ENCODE results near the gene ADGRG7.
A peak's percentile ranks its signal among the peaks of the same experiment; 100 is the strongest.

The ADGRG7 gene

GRCh38 chr3:100697172-100697571, 87.8 kb downstream of the ADGRG7 start:
- no peak for DNase-seq (ENCODE audit: low read depth in 2 of 3, low spot score in 2 of 3)

DNA sequence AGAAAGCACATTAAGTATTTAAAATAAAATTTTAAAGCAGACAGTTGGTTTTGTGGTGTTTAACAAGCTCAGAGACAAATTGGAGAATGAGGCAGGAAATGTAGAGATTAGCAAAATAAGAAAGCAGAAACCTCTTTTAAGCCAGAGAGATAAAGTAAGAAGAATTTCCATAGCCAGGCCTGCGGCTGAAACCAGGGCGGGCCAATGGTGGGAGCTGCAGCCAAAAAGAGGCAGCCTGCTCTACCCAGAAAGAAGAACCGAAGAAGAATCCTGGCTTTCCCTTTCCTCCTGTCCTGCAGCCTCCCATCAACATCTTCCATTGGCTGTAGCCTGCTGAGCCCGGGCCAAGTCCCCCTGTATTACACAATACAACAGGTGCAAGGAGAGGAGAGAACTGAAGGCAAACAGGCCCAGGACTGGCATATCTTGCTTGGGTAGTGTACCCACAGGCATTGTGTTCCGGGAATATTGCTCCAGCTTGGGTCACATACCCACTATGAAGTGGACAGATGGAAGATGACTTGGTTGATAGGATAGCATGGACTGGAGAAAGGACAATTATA, 88.4 kb downstream of the ADGRG7 start:
- no peak for DNase-seq (ENCODE audit: low read depth in 2 of 3, low spot score in 2 of 3)

- DNase-seq (ENCODE audit: low read depth in 2 of 3, low spot score in 2 of 3) = no peak
Measured at GRCh38 chr3:100698736-100699135, 89.3 kb downstream of the ADGRG7 start.

- no peak for DNase-seq (ENCODE audit: low read depth in 2 of 3, low spot score in 2 of 3)
Measured at GRCh38 chr3:100700708-100701107, 91.3 kb downstream of the ADGRG7 start.

DNA sequence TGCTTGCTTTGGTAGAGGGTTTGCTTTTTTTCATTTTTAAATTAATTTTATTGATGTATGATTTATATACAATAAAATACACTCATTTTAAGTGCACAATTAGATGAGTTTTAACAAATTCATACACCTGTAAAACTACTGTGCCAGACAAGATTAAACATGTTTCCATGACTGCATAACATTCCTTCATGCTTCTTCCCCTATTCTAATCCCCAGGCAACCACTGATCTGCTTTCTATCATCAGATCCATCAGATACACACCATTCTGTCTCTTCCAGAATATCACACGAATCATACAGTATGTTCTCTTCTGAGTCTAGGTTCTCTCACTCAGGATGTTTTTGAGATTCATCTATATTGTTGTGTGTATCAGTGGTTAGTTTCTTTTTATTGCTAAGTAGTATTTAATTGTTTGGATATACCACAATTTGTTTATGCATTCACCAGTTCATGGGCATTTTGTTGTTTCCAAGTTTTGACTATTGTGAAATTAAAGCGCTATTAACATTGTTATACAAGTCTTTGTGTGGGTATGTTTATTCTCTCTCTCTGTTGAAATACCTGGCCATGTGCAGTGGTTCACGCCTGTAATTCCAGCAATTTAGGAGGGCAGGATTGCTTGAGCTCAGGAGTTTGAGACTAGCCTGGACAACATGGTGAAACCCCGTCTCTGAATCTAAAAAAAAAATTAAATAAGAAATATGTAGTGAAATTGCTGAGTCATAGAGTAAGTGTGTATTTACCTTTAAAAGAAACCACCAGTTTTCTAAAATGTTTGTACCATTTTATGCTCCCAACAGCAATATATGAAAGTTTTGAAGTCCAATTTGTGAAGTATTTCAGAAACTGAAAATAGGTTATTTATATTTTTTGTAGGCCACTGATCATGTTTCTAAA, 92.9 kb downstream of the ADGRG7 start:
- no peak for DNase-seq (ENCODE audit: low read depth in 2 of 3, low spot score in 2 of 3)

GRCh38 chr3:100702980-100703345, 93.6 kb downstream of the ADGRG7 start:
- no peak for DNase-seq (ENCODE audit: low read depth in 2 of 3, low spot score in 2 of 3)

GRCh38 chr3:100703865-100704264, 94.5 kb downstream of the ADGRG7 start:
- no peak for DNase-seq (ENCODE audit: low read depth in 2 of 3, low spot score in 2 of 3)

DNA sequence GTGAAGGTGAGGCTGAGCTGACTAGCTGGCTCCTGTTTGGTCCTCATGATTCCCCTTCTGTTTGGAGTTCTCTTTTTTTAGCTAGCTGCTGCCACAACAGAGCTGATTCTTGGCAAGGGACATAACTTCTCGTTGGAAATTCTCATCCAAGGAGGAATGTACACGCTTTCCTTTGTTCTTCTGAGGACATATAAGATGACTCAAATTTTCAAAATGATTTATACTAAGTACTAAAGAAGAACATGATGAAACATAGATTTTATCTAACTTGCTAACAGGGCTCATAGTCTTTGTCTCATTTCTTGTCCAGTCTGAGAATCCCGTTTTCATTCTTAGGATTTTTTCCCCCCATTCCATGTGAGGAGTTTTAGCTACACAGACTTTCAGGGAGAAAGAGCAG, 97.0 kb downstream of the ADGRG7 start:
- no peak for DNase-seq (ENCODE audit: low read depth in 2 of 3, low spot score in 2 of 3)

- DNase-seq (ENCODE audit: low read depth in 2 of 3, low spot score in 2 of 3) = no peak
Measured at GRCh38 chr3:100708644-100708988, 99.2 kb downstream of the ADGRG7 start.

GRCh38 chr3:100708989-100709841, 99.8 kb downstream of the ADGRG7 start, which contains the start of gene TFG:
Gene TFG, plus strand, starts transcription at chr3:100709494. Its CDS starts 4,192 bp downstream, at chr3:100713686.
- peak; percentile 93 to 94 (median 93) for DNase-seq (ENCODE audit: low read depth in 2 of 3, low spot score in 2 of 3)

DNA sequence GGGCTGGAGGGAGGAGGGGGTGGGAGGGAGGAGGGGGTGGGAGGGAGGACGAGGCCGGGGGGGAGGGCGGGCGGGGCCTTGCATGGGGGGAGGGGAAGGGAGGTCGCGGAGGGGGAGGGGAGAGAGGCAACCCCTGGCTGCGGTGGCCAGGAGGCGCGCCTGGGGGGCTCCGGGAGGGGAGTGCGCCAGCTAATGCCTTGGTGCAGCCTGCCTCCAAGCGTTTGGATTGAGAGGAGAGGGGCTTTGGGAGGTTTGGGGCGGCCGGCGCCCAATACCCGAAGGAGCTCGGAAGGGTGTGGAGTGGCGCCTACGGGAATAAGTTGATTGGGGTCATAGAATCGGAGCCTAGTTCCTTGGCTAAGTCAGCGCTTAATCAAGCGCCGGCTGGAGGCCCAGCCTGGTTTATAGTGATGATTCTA, 100.5 kb downstream of the ADGRG7 start:
- DNase-seq (ENCODE audit: low read depth in 2 of 3, low spot score in 2 of 3) = peak in 1 of 3 experiments; percentile 14

DNA sequence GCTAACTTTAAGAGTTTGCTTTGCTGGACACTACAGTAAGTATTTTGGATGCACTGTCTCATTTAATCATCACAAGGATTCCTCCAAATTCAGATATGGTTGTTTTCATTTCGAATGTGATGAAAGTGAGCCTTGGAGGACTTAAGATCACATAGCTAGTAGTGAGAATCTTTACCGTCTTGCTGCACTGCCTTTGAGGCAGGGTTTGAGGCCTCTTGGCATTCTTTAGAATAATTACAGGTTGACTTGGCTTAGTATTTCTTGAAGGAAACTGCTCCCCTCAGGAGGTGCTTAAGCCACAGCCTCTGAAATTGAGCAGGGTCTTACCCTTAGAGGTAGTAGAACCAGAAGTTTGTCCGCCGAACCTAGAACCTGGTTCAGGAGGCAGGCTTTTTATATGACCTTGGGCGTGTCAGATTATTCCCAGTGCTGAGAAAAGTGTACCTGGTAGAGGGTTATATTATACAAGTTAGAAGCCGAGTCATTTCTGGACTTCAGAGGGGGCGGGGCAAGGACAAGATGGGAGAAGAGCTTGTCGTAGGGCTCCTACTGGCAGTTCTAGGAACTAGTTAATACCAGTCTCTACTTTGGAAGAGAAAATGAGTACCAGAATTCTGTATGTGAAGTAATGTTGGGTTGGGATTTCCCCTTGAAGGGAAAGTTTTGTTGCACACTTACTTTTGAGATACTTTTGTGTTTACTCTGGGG, 101.0 kb downstream of the ADGRG7 start:
- peak; percentile 22 to 40 (median 33) for DNase-seq (ENCODE audit: low read depth in 2 of 3, low spot score in 2 of 3)

DNA sequence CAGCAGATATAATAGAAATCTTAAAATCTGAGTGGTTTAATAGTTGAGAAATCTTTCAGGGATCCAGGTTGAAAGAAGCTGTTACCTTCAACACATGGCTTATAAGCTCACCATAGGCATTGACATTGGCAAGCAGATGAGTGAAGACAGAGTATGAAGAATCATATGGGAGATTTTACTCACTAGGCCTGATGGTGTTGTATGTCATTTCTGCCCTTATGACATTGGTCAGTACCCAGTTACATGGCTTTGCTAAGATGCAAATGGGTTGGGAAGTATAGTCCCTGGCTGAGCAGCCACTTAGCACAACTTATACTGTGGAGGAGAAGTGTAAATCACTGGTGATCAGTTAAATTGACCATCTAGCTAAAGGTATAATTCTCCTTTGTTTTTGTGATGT, 105.8 kb downstream of the ADGRG7 start:
- DNase-seq (ENCODE audit: low read depth in 2 of 3, low spot score in 2 of 3) = no peak

- no peak for DNase-seq (ENCODE audit: low read depth in 2 of 3, low spot score in 2 of 3)
Measured at GRCh38 chr3:100717063-100717462, 107.7 kb downstream of the ADGRG7 start.

DNA sequence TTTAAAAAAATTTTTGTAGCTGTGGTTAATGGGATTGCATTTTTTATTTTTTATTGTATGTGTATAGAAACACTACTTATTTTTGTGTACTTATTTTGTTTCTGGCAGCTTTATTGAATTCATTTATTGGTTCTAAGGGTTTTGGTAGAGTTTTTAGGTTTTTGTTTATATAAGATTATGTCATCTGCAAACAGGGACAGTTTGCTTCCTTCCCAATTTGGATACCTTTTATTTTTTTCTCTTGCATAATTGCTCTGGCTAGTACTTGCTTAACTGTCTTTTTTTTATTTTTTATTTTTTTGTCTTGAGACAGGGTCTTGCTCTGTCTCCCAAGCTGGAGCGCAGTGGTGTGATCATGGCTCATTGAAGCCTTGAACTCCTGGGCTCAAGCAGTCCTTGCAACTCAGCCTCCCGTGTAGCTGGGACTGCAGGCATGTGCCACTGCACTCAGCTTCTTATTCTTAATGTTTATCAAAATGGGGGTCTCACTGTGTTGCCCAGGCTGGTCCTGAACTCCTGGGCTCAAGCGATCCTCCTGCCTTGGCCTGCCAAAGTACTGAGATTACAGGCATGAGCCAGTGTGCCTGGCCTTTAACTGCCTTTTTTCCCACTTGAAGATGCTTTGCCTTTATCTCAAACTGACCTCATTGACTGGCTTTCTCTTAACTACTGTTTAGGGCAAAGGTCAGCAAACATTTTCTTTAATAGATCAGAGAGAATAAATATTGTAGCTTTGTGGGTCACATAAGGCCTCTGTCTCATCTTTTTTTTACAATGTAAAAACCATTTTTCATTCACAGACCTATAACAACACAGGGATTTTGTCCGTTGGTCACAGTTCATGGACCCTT, 108.5 kb downstream of the ADGRG7 start:
- DNase-seq (ENCODE audit: low read depth in 2 of 3, low spot score in 2 of 3) = no peak

GRCh38 chr3:100719136-100719535, 109.7 kb downstream of the ADGRG7 start:
- no peak for DNase-seq (ENCODE audit: low read depth in 2 of 3, low spot score in 2 of 3)

DNA sequence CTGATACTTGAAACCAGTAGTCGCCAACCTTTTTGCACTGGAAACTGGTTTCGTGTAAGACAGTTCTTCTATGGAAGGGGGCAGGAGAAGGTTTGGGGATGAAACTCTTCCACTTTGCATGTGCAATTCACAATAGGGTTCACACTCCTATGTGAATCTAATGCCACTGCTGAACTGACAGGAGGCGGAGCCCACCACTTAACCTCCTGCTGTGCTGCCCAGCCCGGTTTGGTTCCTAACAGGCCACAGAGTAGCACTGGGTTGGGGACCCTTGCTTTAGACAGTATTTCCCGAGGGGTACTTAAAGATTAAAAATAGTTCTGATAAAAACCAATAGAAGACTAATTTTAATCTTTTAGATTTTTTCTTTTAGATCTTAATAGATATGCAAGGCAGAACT, 111.0 kb downstream of the ADGRG7 start:
- no peak for DNase-seq (ENCODE audit: low read depth in 2 of 3, low spot score in 2 of 3)

DNA sequence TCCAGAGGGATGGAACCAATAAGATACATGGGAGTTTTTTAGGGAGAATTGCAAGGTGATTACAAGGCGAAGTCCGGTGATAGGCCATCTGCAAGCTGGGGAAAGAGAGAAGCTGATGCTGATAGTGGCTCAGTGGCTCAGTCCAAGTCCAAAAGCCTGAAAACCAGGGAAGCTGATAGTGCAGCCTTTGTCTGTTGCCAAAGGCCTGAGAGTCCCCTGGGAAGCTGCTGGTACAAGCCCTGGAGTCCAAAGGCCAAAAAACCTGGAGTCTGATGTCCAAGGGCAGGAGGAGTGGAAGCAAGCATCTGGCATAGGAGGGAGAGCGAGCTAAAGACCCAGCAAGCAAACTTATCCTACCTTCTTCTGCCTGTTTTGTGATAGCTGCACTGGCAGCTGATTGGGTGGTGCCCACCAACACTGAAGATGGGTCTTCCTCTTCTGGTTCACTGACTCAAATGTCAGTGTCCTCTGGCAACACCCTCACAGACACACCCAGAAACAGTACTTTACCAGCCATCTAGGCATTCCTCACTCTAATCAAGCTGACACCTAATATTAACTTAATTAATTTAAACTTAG, 116.6 kb downstream of the ADGRG7 start:
- no peak for DNase-seq (ENCODE audit: low read depth in 2 of 3, low spot score in 2 of 3)

- DNase-seq (ENCODE audit: low read depth in 2 of 3, low spot score in 2 of 3) = no peak
Measured at GRCh38 chr3:100726706-100727105, 117.3 kb downstream of the ADGRG7 start.

DNA sequence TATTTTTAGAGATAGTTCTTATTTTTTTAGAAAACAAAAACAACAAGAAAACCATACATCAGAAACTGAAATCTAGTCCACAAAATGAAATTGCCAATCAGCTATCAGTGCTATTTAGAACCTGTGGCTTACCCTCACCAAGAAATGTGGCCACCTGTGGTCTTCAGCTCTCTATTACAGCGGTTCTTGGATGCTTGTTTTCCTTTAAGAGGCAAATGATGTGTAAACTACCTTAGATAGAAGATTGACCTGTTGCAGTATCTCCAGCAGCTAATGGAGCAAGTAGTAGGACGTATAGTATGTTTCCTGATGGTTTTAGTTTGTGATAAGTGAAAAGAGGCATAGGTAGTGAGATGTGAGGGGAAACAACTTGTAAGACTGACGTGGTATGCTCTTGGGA, 121.1 kb downstream of the ADGRG7 start:
- no peak for DNase-seq (ENCODE audit: low read depth in 2 of 3, low spot score in 2 of 3)
